SK-N-SH treated with all-trans-retinoic acid at 6 μM for 48 hours (cell line): ENCODE data around the gene RGCC.

Source experiments
- CSDC2 ChIP-seq: fragments of 250-450 bp; sonication (Bioruptor Pico); IDR thresholded peaks from 2 replicates; pipeline ENCODE4 v1.5.0; 2020; ENCODE audit warnings: mild to moderate bottlenecking, moderate library complexity
- ESRRG ChIP-seq: fragments of 250-450 bp; sonication (Bioruptor Pico); IDR thresholded peaks from 2 replicates; pipeline ENCODE4 v1.6.1; 2021; ENCODE audit warnings: mild to moderate bottlenecking
- PATZ1 ChIP-seq: fragments of 250-450 bp; sonication (Bioruptor Pico); IDR thresholded peaks from 2 replicates; pipeline ENCODE4 v1.8.0; 2020; ENCODE audit warnings: mild to moderate bottlenecking, moderate library complexity, borderline replicate concordance
- ZC3H10 ChIP-seq: fragments of 250-450 bp; sonication (Bioruptor Pico); IDR thresholded peaks from 2 replicates; pipeline ENCODE4 v1.5.1; 2021; ENCODE audit warnings: mild to moderate bottlenecking, moderate library complexity
- ZFP3 ChIP-seq: fragments of 250-450 bp; sonication (Bioruptor Pico); IDR thresholded peaks from 2 replicates; pipeline ENCODE4 v1.5.0; 2020; ENCODE audit warnings: mild to moderate bottlenecking, moderate library complexity
- ZFP30 ChIP-seq: fragments of 450-650 bp; formaldehyde crosslinking; IDR thresholded peaks from 2 replicates; pipeline ENCODE4 v1.5.0; 2022; ENCODE audit warnings: mild to moderate bottlenecking, moderate library complexity
- ZNF70 ChIP-seq: fragments of 450-650 bp; formaldehyde crosslinking; IDR thresholded peaks from 2 replicates; pipeline ENCODE4 v1.5.0; 2020; ENCODE audit warnings: mild to moderate bottlenecking, moderate library complexity
- TF ChIP-seq, protein P1 (sequence below): fragments of 250-450 bp; sonication (Bioruptor Pico); IDR thresholded peaks from 2 replicates; pipeline ENCODE4 v1.5.1; 2021; ENCODE audit warnings: mild to moderate bottlenecking, moderate library complexity
- TF ChIP-seq, protein P2 (sequence below): fragments of 250-450 bp; sonication (Bioruptor Pico); IDR thresholded peaks from 2 replicates; pipeline ENCODE4 v1.5.0; 2020; ENCODE audit warnings: mild to moderate bottlenecking, moderate library complexity

DNA sequence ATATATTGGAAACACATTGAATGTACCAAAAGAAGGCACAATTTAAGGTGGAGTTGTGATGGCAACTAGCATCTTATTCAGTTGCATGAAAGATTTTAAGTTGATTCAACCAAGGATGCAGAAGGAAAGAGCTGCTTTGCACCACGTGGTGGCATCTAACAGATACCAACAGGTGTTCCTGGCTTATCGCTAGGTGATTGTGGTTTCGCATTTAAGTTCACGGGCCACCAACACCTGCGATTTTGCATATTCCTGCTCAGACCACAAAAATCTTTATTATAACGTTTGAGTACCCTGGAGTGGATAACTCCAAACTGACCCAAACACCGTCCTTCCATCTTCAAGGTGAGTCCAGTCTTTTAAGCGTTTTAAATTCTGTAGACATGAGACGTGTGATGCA is 45.3 kb downstream of the RGCC start:
- no peak for TF ChIP-seq ZNF70
- no peak for TF ChIP-seq CSDC2 (CRISPR knock-in tag)
- TF ChIP-seq ZC3H10 (CRISPR knock-in tag), result no peak
- TF ChIP-seq, protein P1, sequence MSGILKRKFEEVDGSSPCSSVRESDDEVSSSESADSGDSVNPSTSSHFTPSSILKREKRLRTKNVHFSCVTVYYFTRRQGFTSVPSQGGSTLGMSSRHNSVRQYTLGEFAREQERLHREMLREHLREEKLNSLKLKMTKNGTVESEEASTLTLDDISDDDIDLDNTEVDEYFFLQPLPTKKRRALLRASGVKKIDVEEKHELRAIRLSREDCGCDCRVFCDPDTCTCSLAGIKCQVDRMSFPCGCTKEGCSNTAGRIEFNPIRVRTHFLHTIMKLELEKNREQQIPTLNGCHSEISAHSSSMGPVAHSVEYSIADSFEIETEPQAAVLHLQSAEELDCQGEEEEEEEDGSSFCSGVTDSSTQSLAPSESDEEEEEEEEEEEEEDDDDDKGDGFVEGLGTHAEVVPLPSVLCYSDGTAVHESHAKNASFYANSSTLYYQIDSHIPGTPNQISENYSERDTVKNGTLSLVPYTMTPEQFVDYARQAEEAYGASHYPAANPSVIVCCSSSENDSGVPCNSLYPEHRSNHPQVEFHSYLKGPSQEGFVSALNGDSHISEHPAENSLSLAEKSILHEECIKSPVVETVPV (CRISPR knock-in tag), result no peak
- no peak for TF ChIP-seq ZFP30 (CRISPR knock-in tag)
- no peak for TF ChIP-seq PATZ1 (CRISPR knock-in tag)
- TF ChIP-seq ZFP3 (CRISPR knock-in tag), result no peak
- no peak for TF ChIP-seq ESRRG (CRISPR knock-in tag)
- TF ChIP-seq, protein P2, sequence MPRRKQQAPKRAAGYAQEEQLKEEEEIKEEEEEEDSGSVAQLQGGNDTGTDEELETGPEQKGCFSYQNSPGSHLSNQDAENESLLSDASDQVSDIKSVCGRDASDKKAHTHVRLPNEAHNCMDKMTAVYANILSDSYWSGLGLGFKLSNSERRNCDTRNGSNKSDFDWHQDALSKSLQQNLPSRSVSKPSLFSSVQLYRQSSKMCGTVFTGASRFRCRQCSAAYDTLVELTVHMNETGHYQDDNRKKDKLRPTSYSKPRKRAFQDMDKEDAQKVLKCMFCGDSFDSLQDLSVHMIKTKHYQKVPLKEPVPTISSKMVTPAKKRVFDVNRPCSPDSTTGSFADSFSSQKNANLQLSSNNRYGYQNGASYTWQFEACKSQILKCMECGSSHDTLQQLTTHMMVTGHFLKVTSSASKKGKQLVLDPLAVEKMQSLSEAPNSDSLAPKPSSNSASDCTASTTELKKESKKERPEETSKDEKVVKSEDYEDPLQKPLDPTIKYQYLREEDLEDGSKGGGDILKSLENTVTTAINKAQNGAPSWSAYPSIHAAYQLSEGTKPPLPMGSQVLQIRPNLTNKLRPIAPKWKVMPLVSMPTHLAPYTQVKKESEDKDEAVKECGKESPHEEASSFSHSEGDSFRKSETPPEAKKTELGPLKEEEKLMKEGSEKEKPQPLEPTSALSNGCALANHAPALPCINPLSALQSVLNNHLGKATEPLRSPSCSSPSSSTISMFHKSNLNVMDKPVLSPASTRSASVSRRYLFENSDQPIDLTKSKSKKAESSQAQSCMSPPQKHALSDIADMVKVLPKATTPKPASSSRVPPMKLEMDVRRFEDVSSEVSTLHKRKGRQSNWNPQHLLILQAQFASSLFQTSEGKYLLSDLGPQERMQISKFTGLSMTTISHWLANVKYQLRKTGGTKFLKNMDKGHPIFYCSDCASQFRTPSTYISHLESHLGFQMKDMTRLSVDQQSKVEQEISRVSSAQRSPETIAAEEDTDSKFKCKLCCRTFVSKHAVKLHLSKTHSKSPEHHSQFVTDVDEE, result no peak
